ENCODE measurements around the gene CCM2. TPM values are rescaled to one million over a fixed set of nuclear protein-coding genes. Genes with fewer than 3 reads are reported as not detected.

The CCM2 gene
- total and polyA plus RNA-seq, 2 of the 8 experiments (the other 6 are each of a cell fraction or from before 2014, with no cell fraction given): 31.6 to 41.2 TPM

- FAIRE-seq (no peak), DNase-seq (ENCODE audit: low read depth in 1 of 2, low spot score in 2 of 2) (no peak)
- Histone ChIP-seq H2AK5ac (ENCODE audit: low read depth, low read length) (no peak overlapping the region), H3K4me2 (ENCODE audit: insufficient read depth in 1 of 2, low read depth in 2 of 2, low read length in 2 of 2) (no peak overlapping the region), H4K8ac (ENCODE audit: extremely low read depth, insufficient read depth, low read length) (no peak overlapping the region), H3K27ac (ENCODE audit: low read depth, low read length) (no peak overlapping the region), H3K14ac (ENCODE audit: insufficient read length) (no peak overlapping the region), H3K56ac (replicated peaks; ENCODE audit: insufficient read length, low read depth, low read length) (no peak overlapping the region), H4K91ac (replicated peaks; ENCODE audit: insufficient read length, low read length) (no peak overlapping the region), H2BK15ac (ENCODE audit: low read length) (no peak overlapping the region), H2AFZ (ENCODE audit: low read length) (no peak overlapping the region), H3K18ac (ENCODE audit: extremely low read depth, low read length) (no peak overlapping the region), H2BK12ac (ENCODE audit: low read depth, low read length) (no peak overlapping the region), H4K5ac (ENCODE audit: insufficient read length, low read depth, low read length) (no peak overlapping the region), H3K4me3 (ENCODE audit: extremely low read depth in 1 of 4, insufficient read depth in 2 of 4, low read depth in 3 of 4, low read length in 4 of 4) (no peak overlapping the region), H3K79me2 (ENCODE audit: control insufficient read depth in 1 of 2, insufficient read depth in 2 of 2, low read length in 2 of 2) (peaks cover 18 to 26% of the 10 kb centered on the region in 2 experiments), H2BK20ac (ENCODE audit: low read length) (no peak overlapping the region), H3K23ac (ENCODE audit: insufficient read length) (no peak overlapping the region), H3K9me3 (ENCODE audit: insufficient read depth in 2 of 2, low read depth in 1 of 2, low read length in 1 of 2) (peaks cover 0 to 2% of the 10 kb centered on the region in 2 experiments; a peak in 1 of 4 replicates), H3K27me3 (replicated peaks in 1 of 4; ENCODE audit: control insufficient read depth in 3 of 4, extremely low read depth in 1 of 4, insufficient read depth in 3 of 4, low read length in 3 of 4) (no peaks in the 10 kb centered on the region), H4K20me1 (replicated peaks in 1 of 2; ENCODE audit: control insufficient read depth in 1 of 2, insufficient read depth in 2 of 2, low read length in 2 of 2) (peaks cover 7 to 10% of the 10 kb centered on the region in 2 experiments), H3K4ac (replicated peaks; ENCODE audit: insufficient read length, low read depth, low read length) (no peak overlapping the region), H3K36me3 (ENCODE audit: control insufficient read depth in 2 of 4, insufficient read depth in 4 of 4, low read length in 3 of 4) (peaks cover 8 to 23% (median 18%) of the 10 kb centered on the region in 4 experiments), H3K79me1 (ENCODE audit: low read depth, low read length) (no peaks in the 10 kb centered on the region), H2BK5ac (ENCODE audit: low read depth, low read length) (no peak overlapping the region), H2BK120ac (replicated peaks; ENCODE audit: low read depth, low read length) (no peak overlapping the region), H3K4me1 (replicated peaks in 1 of 4; ENCODE audit: control insufficient read depth in 3 of 4, insufficient read depth in 4 of 4, low read length in 3 of 4) (peaks cover 0 to 7% (median 5%) of the 10 kb centered on the region in 4 experiments; a peak in 3 of 7 replicates), H3K23me2 (ENCODE audit: low read depth, low read length) (peaks cover 9% of the 10 kb centered on the region; the same call in 1 of the 2 replicates), H3K9ac (replicated peaks in 1 of 4; ENCODE audit: extremely low read depth in 1 of 4, low read depth in 3 of 4, low read length in 3 of 4) (no peak overlapping the region)
- ChIA-PET POLR2A (ENCODE audit: partially characterized antibody) (interaction anchor here (1.0 to 13.3 kb wide), 6 partner anchors 8 to 149 kb away, joined by 3 to 193 read pairs (median 5); partner anchors contain the start of gene CCM2), CTCF (ENCODE audit: partially characterized antibody) (interaction anchor here (0.8 to 4.3 kb wide), 4 partner anchors 9 to 146 kb away, joined by 4 to 27 read pairs (median 4); partner anchors contain the start of gene CCM2)
- TF ChIP-seq CEBPB (IDR thresholded peaks at IDR 0.05; ENCODE audit: low read depth, low read length) (no peak), MAFK (IDR thresholded peaks at IDR 0.05; ENCODE audit: low read depth, low read length) (no peak), SAP30 (IDR thresholded peaks at IDR 0.05; ENCODE audit: insufficient read depth, insufficient replicate concordance, low read length) (no peak), CREB1 (IDR thresholded peaks at IDR 0.05) (no peak)
- 86% methylated on average over 4 of the region's 4 CpGs; no CpG with 5 or more reads in 1 of the 2 experiments for WGBS, 2 experiments (ENCODE audit: extremely low coverage in 1 of 2, insufficient coverage in 1 of 2, insufficient read length in 1 of 2, insufficient replicate concordance in 2 of 2, low coverage in 1 of 2, low lambda C conversion rate in 2 of 2, missing lambda C conversion rate in 1 of 2)
These were observed 11.3 kb upstream of the CCM2 start for GRCh38 chr7:44988701-44989100.

Data from H1 (cell line).